Measurements from ENCODE around the gene OR10A6. TPM values are rescaled to one million over a fixed set of nuclear protein-coding genes. Genes with fewer than 3 reads are reported as not detected.

OR10A6 gene
- total RNA-seq, 4 donors from 2014 or later = not detected

GRCh38 chr11:7892059-7892699 is 38.9 kb downstream of the OR10A6 start:
- TF ChIP-seq CTCF (IDR thresholded peaks at IDR 0.05) (no peak), POLR2A (IDR thresholded peaks at IDR 0.05) (no peak)
- peaks cover 0 to 9% (median 2%) of the 10 kb centered on the region in 4 donors for H3K4me1 ChIP-seq

GRCh38 chr11:7890417-7891172 is 40.5 kb downstream of the OR10A6 start:
- DNase-seq = no peak
- H3K27me3 ChIP-seq = no peaks in the 10 kb centered on the region
- no peaks in the 10 kb centered on the region for H3K9me3 ChIP-seq
- no peaks in the 10 kb centered on the region for H3K36me3 ChIP-seq
- no peak overlapping the region for H3K4me3 ChIP-seq
- peaks cover 0 to 9% (median 2%) of the 10 kb centered on the region in 4 donors for H3K4me1 ChIP-seq
- TF ChIP-seq POLR2A (IDR thresholded peaks at IDR 0.05) (no peak), CTCF (IDR thresholded peaks at IDR 0.05) (no peak)
- H3K27ac ChIP-seq = no peak overlapping the region

More at GRCh38 chr11:7892059-7892699, 38.9 kb downstream of the OR10A6 start:
- no peaks in the 10 kb centered on the region for H3K27me3 ChIP-seq
- no peak overlapping the region for H3K27ac ChIP-seq
- no peaks in the 10 kb centered on the region for H3K36me3 ChIP-seq
- no peak for DNase-seq
- no peak overlapping the region for H3K4me3 ChIP-seq
- no peaks in the 10 kb centered on the region for H3K9me3 ChIP-seq

- TF ChIP-seq POLR2A (IDR thresholded peaks at IDR 0.05) (no peak), CTCF (IDR thresholded peaks at IDR 0.05) (no peak)
- Histone ChIP-seq H3K4me3 (no peak overlapping the region), H3K27me3 (no peaks in the 10 kb centered on the region), H3K9me3 (no peaks in the 10 kb centered on the region), H3K36me3 (no peaks in the 10 kb centered on the region), H3K27ac (no peak overlapping the region), H3K4me1 (peaks cover 0 to 9% (median 2%) of the 10 kb centered on the region in 4 donors)
- DNase-seq = no peak
Measured at GRCh38 chr11:7889985-7890384, 41.1 kb downstream of the OR10A6 start.

- H3K27me3 ChIP-seq = no peaks in the 10 kb centered on the region
- DNase-seq = no peak
- H3K9me3 ChIP-seq = no peaks in the 10 kb centered on the region
- TF ChIP-seq CTCF (IDR thresholded peaks at IDR 0.05) (no peak), POLR2A (IDR thresholded peaks at IDR 0.05) (no peak)
- no peak overlapping the region for H3K4me3 ChIP-seq
- H3K4me1 ChIP-seq = no peaks in the 10 kb centered on the region
- H3K36me3 ChIP-seq = no peaks in the 10 kb centered on the region
- H3K27ac ChIP-seq = no peak overlapping the region
Measured at GRCh38 chr11:7882860-7883259, 48.2 kb downstream of the OR10A6 start.

Small RNA genes lying within 50 kb of the gene (small RNA-seq; reads per million reads assigned to genes)
- gene COX6CP5 = 0 reads per million in 2 donors
- 0 reads per million in 2 donors for gene RNU6-943P

Other genes with a start within 250 kb of the OR10A6 start
- gene OVCH2, start 224.8 kb downstream of the OR10A6 start, total RNA-seq = not detected
- not detected for gene OR5P2, start 134.3 kb downstream of the OR10A6 start, total RNA-seq
- gene OR5P3, start 100.4 kb downstream of the OR10A6 start, total RNA-seq = not detected
- gene OR10A3, start 10.4 kb upstream of the OR10A6 start, total RNA-seq = not detected
- gene NLRP10, start 34.2 kb upstream of the OR10A6 start, total RNA-seq = not detected
- 100 to 1,000 TPM; 132 to 345 (median 190) TPM for gene EIF3F, start 56.1 kb upstream of the OR10A6 start, total RNA-seq
- 10 to 100 TPM in 1 of 4 donors, 1 to 10 TPM in 2, under 1 TPM in 1; 0.18 to 11.6 (median 2.4) TPM for gene TUB, start 149.9 kb upstream of the OR10A6 start, total RNA-seq
- gene RIC3, start 237.8 kb upstream of the OR10A6 start, total RNA-seq = 10 to 100 TPM in 1 of 4 donors, 1 to 10 TPM in 3; 2.8 to 26.4 (median 4.9) TPM

Data from Peyer's patch (tissue), 4 donors.